HG03064 (cell line): Measurements from ENCODE around the gene AREL1.

Experiments used
- ATAC-seq: cut with Tn5 transposase; IDR thresholded peaks from one replicate; pipeline ENCODE4 v1.9.1; 2021; ENCODE audit warnings: low read depth; ENCODE audit not compliant: unreplicated experiment

AREL1 gene

GRCh38 chr14:74661726-74662450 is 51.0 kb downstream of the AREL1 start:
- ATAC-seq = no peak

DNA sequence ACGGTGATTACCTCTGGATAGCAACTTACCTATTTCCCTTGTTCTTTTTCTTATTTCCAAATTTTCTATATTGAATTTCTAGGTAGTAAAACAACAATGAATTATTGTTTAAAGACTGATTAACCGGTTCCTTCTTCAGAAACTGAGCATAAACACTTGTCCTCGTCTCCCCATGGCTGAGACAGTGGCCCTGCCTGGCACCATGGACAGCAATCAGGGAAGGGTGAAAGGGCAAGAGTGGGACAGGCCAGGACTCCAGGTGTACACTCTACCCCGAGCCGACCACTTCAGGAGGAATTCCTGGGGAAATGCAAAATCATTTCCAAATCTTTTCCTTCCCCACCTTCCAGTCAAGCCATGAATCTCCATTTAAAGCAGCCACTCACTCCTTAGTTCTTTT is 52.0 kb downstream of the AREL1 start:
- ATAC-seq = no peak

- ATAC-seq = no peak
Observed at GRCh38 chr14:74660167-74660566, 52.7 kb downstream of the AREL1 start.

- ATAC-seq = no peak
Observed at GRCh38 chr14:74658535-74659131, 54.2 kb downstream of the AREL1 start.

DNA sequence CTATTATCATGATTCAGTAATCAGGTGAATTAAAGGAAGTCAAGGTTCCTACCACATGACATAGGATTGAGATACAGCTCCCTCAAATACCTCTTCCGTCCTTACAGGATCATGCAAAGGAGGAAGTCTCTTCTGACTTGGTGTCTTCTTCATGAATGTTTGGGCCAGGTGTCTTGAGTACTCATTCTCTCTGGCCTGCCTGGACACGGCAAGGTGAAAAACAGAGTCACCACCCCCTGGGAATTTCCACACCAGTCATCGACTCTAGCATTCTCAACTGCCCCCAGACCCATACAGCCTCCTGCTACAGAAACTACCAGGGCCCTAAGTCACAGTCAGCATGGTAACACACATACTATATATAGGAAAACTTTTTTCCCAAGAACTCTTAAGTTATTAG is 55.9 kb downstream of the AREL1 start:
- ATAC-seq = no peak

DNA sequence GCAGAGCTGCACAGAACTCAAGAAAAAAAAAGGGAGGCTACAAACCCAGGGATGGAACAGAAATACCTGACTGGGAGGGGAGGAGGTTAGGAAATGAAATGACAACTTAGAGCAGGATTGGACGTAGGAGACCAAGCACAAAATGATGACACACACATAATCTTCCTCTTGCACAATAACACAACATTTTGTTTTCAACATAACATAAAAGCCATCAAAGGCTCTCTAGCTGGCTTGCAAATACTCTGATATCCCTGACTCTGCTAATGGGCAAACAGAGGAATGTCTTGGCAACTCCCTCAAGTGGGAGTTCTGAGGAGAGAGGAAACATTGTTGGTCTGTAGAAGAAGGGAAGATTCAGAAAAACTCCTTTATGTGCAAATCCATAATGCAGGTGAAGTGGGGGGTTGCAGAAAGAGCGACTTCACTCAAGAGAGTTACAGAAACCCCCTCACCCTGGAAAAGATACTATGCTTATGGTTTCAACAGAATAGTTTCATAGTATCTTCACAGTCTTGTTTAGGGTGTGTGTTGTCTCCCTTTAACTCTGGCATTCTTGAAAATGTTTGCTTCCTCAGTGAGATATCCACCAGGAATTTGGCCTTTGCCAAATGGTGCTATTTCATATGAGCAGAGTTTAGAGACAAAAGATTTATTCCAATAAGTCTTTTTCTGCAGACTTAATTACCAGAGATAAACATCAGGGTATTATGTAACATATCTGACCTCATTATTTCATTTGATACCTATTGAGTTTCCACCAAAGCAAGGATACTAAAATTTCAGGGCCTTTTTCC is 57.1 kb downstream of the AREL1 start:
- no peak for ATAC-seq

DNA sequence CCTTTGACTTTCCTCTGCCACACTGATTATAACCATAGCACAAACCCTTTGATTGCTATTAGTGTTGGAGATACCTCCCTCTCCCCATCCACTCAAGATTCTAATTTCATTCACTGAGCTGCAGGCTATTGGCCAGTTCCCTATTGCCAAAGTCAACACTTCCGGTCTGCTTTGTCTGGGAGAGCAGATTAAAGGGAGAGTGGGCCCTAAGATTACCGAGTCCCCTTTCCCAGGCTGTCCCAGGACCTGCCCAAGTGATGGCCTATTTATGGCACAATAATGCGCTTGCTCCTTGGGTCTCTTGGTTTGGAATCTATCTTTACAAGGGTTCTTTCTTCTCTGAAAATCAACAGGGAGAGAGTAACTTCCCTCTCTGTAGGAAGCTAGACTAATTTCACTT is 57.9 kb downstream of the AREL1 start:
- ATAC-seq = no peak

- ATAC-seq = no peak
Observed at GRCh38 chr14:74653386-74654138, 59.3 kb downstream of the AREL1 start.

DNA sequence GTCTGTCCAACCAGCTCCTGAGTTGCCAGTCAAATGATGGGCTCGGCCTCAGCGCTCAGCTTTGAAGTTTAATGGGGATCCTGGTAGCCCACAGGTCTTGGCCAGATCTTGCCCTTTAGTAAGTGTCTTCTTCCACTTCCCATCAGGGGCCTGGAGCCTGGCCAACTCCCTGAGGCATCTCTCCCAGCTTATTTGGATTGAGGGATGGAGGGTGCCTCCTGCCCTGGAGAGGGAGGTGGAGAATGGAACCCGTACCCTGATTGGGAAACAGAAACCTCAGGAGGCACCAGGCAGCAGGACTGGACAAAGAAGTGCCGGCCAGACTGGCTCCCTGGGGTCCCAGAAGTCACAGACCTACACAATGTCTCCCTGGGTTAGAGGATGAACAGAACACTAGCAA is 60.3 kb downstream of the AREL1 start:
- ATAC-seq = no peak

- ATAC-seq = no peak
Observed at GRCh38 chr14:74650927-74651686, 61.8 kb downstream of the AREL1 start.

DNA sequence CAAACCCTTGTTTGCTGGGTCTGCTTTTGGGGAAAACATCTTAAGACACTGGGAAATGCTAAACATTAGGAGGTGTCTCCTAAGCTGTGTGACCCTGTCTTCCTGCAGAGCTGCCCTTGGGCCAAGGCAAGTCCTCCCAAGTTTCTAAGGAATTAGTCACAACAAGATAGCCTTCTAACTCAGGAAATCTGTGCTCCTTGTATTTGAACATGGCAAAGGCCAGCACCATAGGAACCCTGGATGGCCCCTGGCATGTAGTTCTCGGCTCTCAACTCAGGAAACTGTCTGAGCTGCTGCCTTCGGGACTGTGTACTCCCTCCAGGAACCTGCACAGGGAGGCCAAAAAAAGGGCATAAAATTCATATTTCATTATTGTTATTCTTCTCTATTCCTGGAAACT is 63.2 kb downstream of the AREL1 start:
- no peak for ATAC-seq

- no peak for ATAC-seq
Observed at GRCh38 chr14:74649167-74649566, 63.7 kb downstream of the AREL1 start.

DNA sequence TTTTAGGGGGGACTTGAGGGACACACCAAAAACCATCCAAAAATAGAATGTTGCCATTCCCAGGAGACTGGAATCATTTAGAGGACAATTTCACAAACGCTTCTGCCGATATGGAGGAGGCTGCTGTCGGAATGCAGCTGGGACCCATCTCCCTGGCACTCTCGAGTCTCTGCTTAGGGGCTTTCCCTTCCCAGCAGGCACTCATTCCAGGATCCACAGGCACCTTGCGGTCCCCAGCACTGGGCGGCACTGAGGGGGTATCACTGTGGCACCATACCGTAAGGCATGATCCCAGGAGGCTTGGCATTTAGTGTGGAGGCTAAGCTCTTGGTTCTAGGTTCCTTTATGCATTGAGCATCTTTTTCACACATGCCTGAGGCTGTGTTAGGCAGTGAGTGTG is 64.3 kb downstream of the AREL1 start:
- ATAC-seq = no peak

DNA sequence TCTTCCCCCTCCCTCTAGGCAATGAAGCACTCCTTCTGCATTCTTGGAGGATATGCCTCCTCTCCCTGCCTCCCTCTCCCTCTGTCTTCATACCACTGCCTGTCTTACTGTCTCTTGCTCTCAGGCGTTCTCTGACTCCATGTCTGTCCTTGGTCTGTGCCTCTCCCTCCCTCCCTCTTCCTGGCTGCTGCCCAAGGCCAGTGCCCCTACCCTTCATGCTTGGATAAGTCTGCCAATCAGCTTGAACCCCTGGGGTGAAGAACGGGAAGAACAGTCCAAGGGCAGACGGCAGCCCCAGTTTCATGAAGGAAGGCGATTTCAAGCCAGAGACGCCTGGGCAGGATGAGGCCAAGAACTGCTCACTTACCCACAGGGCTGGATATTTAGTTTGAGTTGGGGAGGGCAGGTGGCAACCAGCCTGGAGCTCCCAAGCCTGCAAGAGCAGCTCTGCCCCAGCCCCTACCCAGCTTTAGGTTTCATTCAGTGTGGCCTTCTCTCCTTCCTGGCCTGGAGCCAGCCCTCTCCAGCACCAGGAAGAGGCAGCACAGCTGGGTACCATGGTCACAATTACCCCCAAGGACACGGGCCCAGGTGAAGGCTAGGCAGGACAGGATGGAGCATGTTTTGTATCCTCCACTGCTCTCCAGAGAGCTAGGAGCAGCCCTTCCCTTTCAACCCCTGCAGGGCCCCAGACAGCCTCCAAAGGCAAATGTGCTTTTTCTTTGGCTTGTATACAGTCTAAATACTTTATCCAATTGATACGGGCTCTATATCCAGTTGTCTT is 65.0 kb downstream of the AREL1 start:
- ATAC-seq = no peak

GRCh38 chr14:74647061-74647677 is 65.7 kb downstream of the AREL1 start:
- ATAC-seq = no peak

DNA sequence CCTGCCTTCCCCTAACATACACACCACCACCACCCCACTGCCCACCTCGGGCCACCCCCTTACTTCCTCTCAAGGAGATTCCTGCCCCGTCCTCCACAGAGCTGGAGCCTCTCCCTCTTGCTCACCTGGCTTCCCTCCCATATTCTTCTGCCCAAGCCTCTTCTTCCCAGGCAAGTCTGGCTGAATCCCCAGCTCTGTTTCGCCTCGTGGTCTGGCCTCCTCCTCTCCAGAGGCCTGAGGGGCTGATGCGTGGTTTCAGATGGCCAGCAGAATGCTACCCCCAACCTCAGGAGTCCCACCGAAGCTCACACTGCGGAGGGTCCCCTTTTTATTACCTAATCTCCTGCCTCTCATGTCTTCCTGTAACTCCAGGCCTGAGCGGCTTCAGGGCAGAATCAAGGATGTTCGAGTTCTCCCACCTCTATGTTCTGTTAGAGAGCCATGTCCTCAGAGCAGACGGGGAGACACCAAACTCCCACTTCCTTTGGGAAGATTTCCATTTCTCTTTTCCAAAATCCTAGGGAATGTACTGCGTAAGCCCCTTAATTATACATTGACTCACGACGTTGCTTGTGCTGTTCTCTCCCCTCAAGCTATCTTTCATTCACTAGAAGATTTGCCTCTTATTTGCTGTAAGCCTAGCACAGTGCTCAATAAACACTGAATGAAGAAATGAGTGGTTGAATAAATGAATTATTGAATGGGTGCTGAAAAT is 67.0 kb downstream of the AREL1 start:
- ATAC-seq = no peak

DNA sequence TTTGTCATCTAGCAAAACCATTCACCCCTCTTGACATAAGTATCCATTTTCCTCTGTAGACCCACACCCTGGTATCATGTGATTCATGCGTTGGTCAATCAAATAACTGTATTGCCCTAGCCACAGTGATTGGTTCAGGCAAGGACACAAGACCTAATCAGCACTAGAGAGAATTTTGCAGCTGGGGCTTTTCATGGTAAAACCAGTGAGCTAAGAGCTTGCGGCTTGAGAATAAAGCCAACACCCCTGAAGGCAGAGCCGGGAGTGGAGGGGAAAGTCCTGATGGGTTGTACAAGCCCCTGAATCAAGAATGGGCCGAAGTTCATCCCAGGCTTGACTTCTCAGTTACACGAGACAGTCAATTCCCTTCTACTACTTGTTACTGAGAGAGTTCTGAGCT is 67.6 kb downstream of the AREL1 start:
- no peak for ATAC-seq

- no peak for ATAC-seq
Observed at GRCh38 chr14:74641601-74642391, 71.1 kb downstream of the AREL1 start.
